Measurements from ENCODE around the gene CTNNA3.
"Not testable (repeated sequence)": the region's sequence is repeated elsewhere in the genome, so short reads cannot be mapped to it uniquely, and the experiment has no call there.

Gene CTNNA3

GRCh38 chr10:67230680-67231500 is 465.1 kb downstream of the CTNNA3 start:
- DNase-seq, result not testable (repeated sequence)

- no peak for DNase-seq
Observed at GRCh38 chr10:67225226-67225625, 470.8 kb downstream of the CTNNA3 start.

- no peak for DNase-seq
Observed at GRCh38 chr10:67224553-67224952, 471.4 kb downstream of the CTNNA3 start.

GRCh38 chr10:67222934-67223333 is 473.1 kb downstream of the CTNNA3 start:
- no peak for DNase-seq

GRCh38 chr10:67221939-67222494 is 474.0 kb downstream of the CTNNA3 start:
- no peak for DNase-seq

- DNase-seq, result no peak
Observed at GRCh38 chr10:67211680-67212079, 484.3 kb downstream of the CTNNA3 start.

- not testable (repeated sequence) for DNase-seq
Observed at GRCh38 chr10:67207923-67208322, 488.1 kb downstream of the CTNNA3 start.

- no peak for DNase-seq
Observed at GRCh38 chr10:67200913-67201564, 495.0 kb downstream of the CTNNA3 start.

GRCh38 chr10:67175354-67175753 is 520.6 kb downstream of the CTNNA3 start:
- no peak for DNase-seq

GRCh38 chr10:67173787-67174186 is 522.2 kb downstream of the CTNNA3 start:
- no peak for DNase-seq

- DNase-seq, result no peak
Observed at GRCh38 chr10:67171970-67172369, 524.0 kb downstream of the CTNNA3 start.

- no peak for DNase-seq
Observed at GRCh38 chr10:67156239-67156638, 539.8 kb downstream of the CTNNA3 start.

- no peak for DNase-seq
Observed at GRCh38 chr10:67151471-67151870, 544.5 kb downstream of the CTNNA3 start.

- no peak for DNase-seq
Observed at GRCh38 chr10:67144530-67144929, 551.5 kb downstream of the CTNNA3 start.

- no peak for DNase-seq
Observed at GRCh38 chr10:67141300-67141699, 554.7 kb downstream of the CTNNA3 start.

GRCh38 chr10:67140641-67141040 is 555.4 kb downstream of the CTNNA3 start:
- no peak for DNase-seq

GRCh38 chr10:67127441-67127840 is 568.6 kb downstream of the CTNNA3 start:
- DNase-seq, result no peak

- no peak for DNase-seq
Observed at GRCh38 chr10:67119651-67120050, 576.3 kb downstream of the CTNNA3 start.

- DNase-seq, result no peak
Observed at GRCh38 chr10:67115972-67116371, 580.0 kb downstream of the CTNNA3 start.

- DNase-seq, result no peak
Observed at GRCh38 chr10:67114945-67115344, 581.0 kb downstream of the CTNNA3 start.

- no peak for DNase-seq
Observed at GRCh38 chr10:67112765-67113164, 583.2 kb downstream of the CTNNA3 start.

GRCh38 chr10:67110286-67110685 is 585.7 kb downstream of the CTNNA3 start:
- DNase-seq, result no peak

GRCh38 chr10:67107670-67108069 is 588.3 kb downstream of the CTNNA3 start:
- no peak for DNase-seq

GRCh38 chr10:67100951-67101350 is 595.0 kb downstream of the CTNNA3 start:
- no peak for DNase-seq

Data from CD4-positive, alpha-beta T cell treated with Interleukin-1 beta for 1 hour (primary cell).